Endothelial cell of umbilical vein (primary cell): ENCODE data around the gene TMEM87B. TPM values are rescaled to one million over a fixed set of nuclear protein-coding genes. Genes with fewer than 3 reads are reported as not detected.

Source experiments
- BruUV-seq: library from RNA; stranded (reverse); fragments of 400-500 nt; replicated peaks from 2 replicates; lab custom pipeline; 2021; lab: Mats Ljungman, UMichigan
- CTCF ChIA-PET: fragments of 300-600, 350-600 bp; sonication (Branson Sonifier 250); formaldehyde crosslinking; loops from one replicate; lab custom pipeline; 2021; ENCODE audit warnings: antibody characterized with exemption, inconsistent platforms; lab: Charles Lee
- POLR2A ChIA-PET: fragments of 300-600, 350-600 bp; sonication (Branson Sonifier 250); formaldehyde crosslinking; loops from one replicate; lab custom pipeline; 2021; ENCODE audit warnings: antibody characterized with exemption, inconsistent platforms; lab: Charles Lee
- DNase-seq: peaks from one replicate; pipeline ENCODE4 v3.0.0-alpha.2; 2011; ENCODE audit warnings: low read depth, low spot score
- FAIRE-seq: peaks from 2 replicates; lab custom pipeline; 2011; peaks lifted over from hg19 to GRCh38; lab: Jason Lieb, UNC
- H2AFZ ChIP-seq: 2 replicates; pipeline ENCODE4 v1.6.0; 2012; ENCODE audit warnings: low read depth, low read length, control low read depth, inconsistent platforms
- H3K27ac ChIP-seq: 2 replicates; pipeline ENCODE4 v1.5.1; 2011; ENCODE audit warnings: low read depth, mild to moderate bottlenecking, control low read depth, low read length, moderate library complexity; ENCODE audit not compliant: insufficient read depth
- H3K27me3 ChIP-seq, 2 experiments: 2 replicates each; pipeline versions ENCODE4 v1.6.0 to v1.6.1; 2011; ENCODE audit warnings: low read length in 2 of 2, mixed read lengths in 1 of 2; ENCODE audit not compliant: control insufficient read depth in 2 of 2, insufficient read depth in 2 of 2
- H3K36me3 ChIP-seq, 2 experiments: 2 replicates in 1 of 2; 3 replicates in 1 of 2; pipeline ENCODE4 v1.5.1; 2011; ENCODE audit warnings: low read length in 2 of 2, mild to moderate bottlenecking in 1 of 2, moderate library complexity in 1 of 2; ENCODE audit not compliant: control insufficient read depth in 2 of 2, insufficient read depth in 2 of 2; ENCODE audit errors: extremely low read depth in 1 of 2
- H3K4me1 ChIP-seq: 3 replicates; pipeline ENCODE4 v1.5.1; 2011; ENCODE audit warnings: mild to moderate bottlenecking, low read length; ENCODE audit not compliant: control insufficient read depth, insufficient read depth; ENCODE audit errors: extremely low read depth
- H3K4me2 ChIP-seq: 2 replicates; pipeline ENCODE4 v1.6.1; 2011; ENCODE audit warnings: low read length, control low read depth, mixed read lengths; ENCODE audit not compliant: insufficient read depth
- H3K4me3 ChIP-seq, 3 experiments: fragments of 200-600 bp in 1 of 3; sonication (generic), shearing (Covaris generic) in 1 of 3; replicated peaks in 1 of 3; 2 replicates each; pipeline ENCODE4 v1.5.1; 2011 to 2016; ENCODE audit warnings: control low read depth in 3 of 3, low read length in 3 of 3, mild to moderate bottlenecking in 2 of 3, inconsistent platforms in 1 of 3, low read depth in 1 of 3, moderate library complexity in 1 of 3; ENCODE audit not compliant: insufficient read depth in 1 of 3
- H3K79me2 ChIP-seq: 2 replicates; pipeline ENCODE4 v1.6.0; 2012; ENCODE audit warnings: low read length, inconsistent platforms; ENCODE audit not compliant: control insufficient read depth, insufficient read depth
- H3K9ac ChIP-seq: replicated peaks from 2 replicates; pipeline ENCODE3; 2011; ENCODE audit warnings: low read length, control low read depth; ENCODE audit not compliant: insufficient read depth; ENCODE audit errors: extremely low read depth
- H3K9me1 ChIP-seq: replicated peaks from 3 replicates; pipeline ENCODE4 v1.6.0; 2011; ENCODE audit warnings: mild to moderate bottlenecking, low read length; ENCODE audit not compliant: control insufficient read depth, insufficient read depth; ENCODE audit errors: extremely low read depth
- H3K9me3 ChIP-seq: replicated peaks from 2 replicates; pipeline ENCODE4 v1.5.1; 2012; ENCODE audit warnings: low read length, inconsistent platforms; ENCODE audit not compliant: control insufficient read depth, insufficient read depth
- H4K20me1 ChIP-seq: replicated peaks from 2 replicates; pipeline ENCODE3; 2011; ENCODE audit warnings: mild to moderate bottlenecking, low read length; ENCODE audit not compliant: control insufficient read depth, insufficient read depth; ENCODE audit errors: extremely low read depth
- EZH2 ChIP-seq: IDR thresholded peaks from 2 replicates; pipeline ENCODE4 v1.6.1; 2012; ENCODE audit warnings: borderline replicate concordance, low read depth, mild to moderate bottlenecking, moderate library complexity, low read length, inconsistent platforms; ENCODE audit not compliant: severe bottlenecking
- FOS ChIP-seq: IDR thresholded peaks from 2 replicates; pipeline ENCODE4 v1.6.1; 2011; ENCODE audit warnings: mild to moderate bottlenecking, low read length, moderate library complexity, borderline replicate concordance; ENCODE audit not compliant: insufficient read depth
- GATA2 ChIP-seq: IDR thresholded peaks from 2 replicates; pipeline ENCODE4 v1.7.0; 2011; ENCODE audit warnings: low read depth, mild to moderate bottlenecking, moderate library complexity, mixed read lengths, low read length; ENCODE audit not compliant: insufficient read length, insufficient read depth
- JUN ChIP-seq: IDR thresholded peaks from 2 replicates; pipeline ENCODE4 v1.6.1; 2011; ENCODE audit warnings: borderline replicate concordance, low read depth; ENCODE audit not compliant: insufficient read length, insufficient read depth
- MAX ChIP-seq: IDR thresholded peaks from 2 replicates; pipeline ENCODE4 v1.6.1; 2011; ENCODE audit not compliant: insufficient read depth, insufficient read length
- MYC ChIP-seq: IDR thresholded peaks from one replicate; pipeline ENCODE4 v1.6.1; 2011; ENCODE audit warnings: mild to moderate bottlenecking, low read depth, low read length
- POLR2A ChIP-seq: IDR thresholded peaks from 2 replicates; pipeline ENCODE4 v1.6.1; 2012; ENCODE audit warnings: low read depth, mild to moderate bottlenecking, control low read depth, low read length
- POLR2AphosphoS5 ChIP-seq: IDR thresholded peaks from 2 replicates; pipeline ENCODE4 v1.6.1; 2012; ENCODE audit warnings: low read depth, mild to moderate bottlenecking, control low read depth, low read length, moderate library complexity; ENCODE audit not compliant: insufficient read depth
- dilution Hi-C: fragments of 300-500 bp; cut with MboI; formaldehyde crosslinking; loops from one replicate; pipeline ENCODE4 v1.15.0; 2019; ENCODE audit warnings: low sequenced_read_pairs; ENCODE audit not compliant: extremely low pct_ligation_motif_present
- intact Hi-C: fragments of 100-400 bp; cut with micrococcal nuclease; formaldehyde crosslinking; loops from one replicate; pipeline ENCODE4 v1.10.0; 2022
- polyA plus RNA-seq, 4 experiments: library from polyadenylated mRNA; depleted of rRNA in 3 of 4; stranded (reverse) in 3 of 4; unstranded in 1 of 4; fragments of >200 nt; gene quantifications; 2 replicates each; pipeline versions ENCODE4 v1.2.1 to v1.2.3, GENCODE V29; 2011 to 2012; ENCODE audit warnings: missing spikeins in 1 of 4
- total RNA-seq: library from RNA; stranded (reverse); gene quantifications from 2 replicates; pipeline ENCODE4 v1.2.3, GENCODE V29; 2021

TMEM87B gene
- total and polyA plus RNA-seq, 2 donors (not counting 3 experiments of a cell fraction or from before 2014, with no cell fraction given), result 17.6 to 21.5 TPM

- Histone ChIP-seq H3K9ac (no peak overlapping the region), H2AFZ (no peak overlapping the region), H3K4me1 (peaks cover 6% of the 10 kb centered on the region), H3K4me3 (no peak overlapping the region), H3K27ac (no peak overlapping the region), H3K9me3 (no peaks in the 10 kb centered on the region), H3K79me2 (no peaks in the 10 kb centered on the region), H3K27me3 (peaks cover 0 to 1% of the 10 kb centered on the region in 2 experiments), H4K20me1 (no peaks in the 10 kb centered on the region), H3K4me2 (no peak overlapping the region), H3K36me3 (no peaks in the 10 kb centered on the region), H3K9me1 (no peaks in the 10 kb centered on the region)
- CTCF ChIA-PET, result interaction anchor here (0.9 to 6.1 kb wide), 5 partner anchors 44 to 383 kb away, joined by 3 to 85 read pairs (median 10); partner anchors contain the start of genes MERTK and RGPD8
- DNase-seq (no peak), FAIRE-seq (no peak)
- TF ChIP-seq FOS (no peak), EZH2 (no peak), MAX (no peak), GATA2 (no peak), POLR2A (no peak), POLR2AphosphoS5 (no peak), MYC (no peak), JUN (no peak)
- intact Hi-C loops, result no loop called here
- BruUV-seq, result no TSS peak
- dilution Hi-C loops, result no loop called here
- POLR2A ChIA-PET, result interaction anchor here (0.7 kb wide), 1 partner anchor 383 kb away, joined by 3 read pairs; the partner anchor contains the start of gene RGPD8
Observed at GRCh38 chr2:112050316-112050715, 4.8 kb upstream of the TMEM87B start.
